Measurements from ENCODE around the gene RPL13. TPM values are rescaled to one million over a fixed set of nuclear protein-coding genes. Genes with fewer than 3 reads are reported as not detected.
A peak's percentile ranks its signal among the peaks of the same experiment; 100 is the strongest.

Gene RPL13
- total and polyA plus RNA-seq, 9 of the 15 experiments (the other 6 are each of a cell fraction or from before 2014, with no cell fraction given), result 227 to 6,042 (median 1,633) TPM

DNA sequence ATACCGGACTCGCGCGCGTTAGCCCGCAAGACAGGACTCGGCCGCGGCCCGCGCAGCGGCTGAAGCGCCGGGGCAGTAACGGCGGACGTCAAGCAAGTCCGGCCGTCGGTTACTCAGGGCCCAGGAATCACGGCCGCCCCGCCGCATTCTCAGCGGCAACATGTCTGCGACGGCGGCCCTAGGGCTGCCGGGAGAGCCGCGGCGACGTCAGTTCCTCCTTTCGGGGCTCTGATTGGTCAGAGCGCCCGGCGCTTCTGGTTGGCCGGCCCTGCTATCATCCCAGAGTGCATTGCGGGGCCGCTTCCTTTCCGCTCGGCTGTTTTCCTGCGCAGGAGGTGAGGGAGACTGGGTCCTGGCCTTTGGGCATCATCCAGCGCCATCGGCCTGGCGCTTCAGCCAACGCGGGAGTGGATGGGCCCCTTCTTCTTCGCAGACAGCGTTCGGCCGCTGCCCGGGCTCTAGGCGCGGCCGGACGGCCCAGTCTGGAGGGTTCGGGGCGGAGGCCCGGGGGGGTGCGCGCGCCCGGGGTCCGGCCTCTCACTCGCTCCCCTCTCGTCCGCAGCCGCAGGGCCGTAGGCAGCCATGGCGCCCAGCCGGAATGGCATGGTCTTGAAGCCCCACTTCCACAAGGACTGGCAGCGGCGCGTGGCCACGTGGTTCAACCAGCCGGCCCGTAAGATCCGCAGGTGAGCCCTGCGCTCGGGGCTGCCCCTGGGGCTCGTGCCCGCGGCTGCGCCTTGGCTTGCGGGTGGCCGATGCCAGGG lies at the start of gene RPL13 (continued):
- TF ChIP-seq, protein P1, sequence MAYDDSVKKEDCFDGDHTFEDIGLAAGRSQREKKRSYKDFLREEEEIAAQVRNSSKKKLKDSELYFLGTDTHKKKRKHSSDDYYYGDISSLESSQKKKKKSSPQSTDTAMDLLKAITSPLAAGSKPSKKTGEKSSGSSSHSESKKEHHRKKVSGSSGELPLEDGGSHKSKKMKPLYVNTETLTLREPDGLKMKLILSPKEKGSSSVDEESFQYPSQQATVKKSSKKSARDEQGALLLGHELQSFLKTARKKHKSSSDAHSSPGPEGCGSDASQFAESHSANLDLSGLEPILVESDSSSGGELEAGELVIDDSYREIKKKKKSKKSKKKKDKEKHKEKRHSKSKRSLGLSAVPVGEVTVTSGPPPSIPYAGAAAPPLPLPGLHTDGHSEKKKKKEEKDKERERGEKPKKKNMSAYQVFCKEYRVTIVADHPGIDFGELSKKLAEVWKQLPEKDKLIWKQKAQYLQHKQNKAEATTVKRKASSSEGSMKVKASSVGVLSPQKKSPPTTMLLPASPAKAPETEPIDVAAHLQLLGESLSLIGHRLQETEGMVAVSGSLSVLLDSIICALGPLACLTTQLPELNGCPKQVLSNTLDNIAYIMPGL (CRISPR knock-in tag; IDR thresholded peaks at IDR 0.05), result 0 out of 2 replicates have a peak, but pooled peaks have one; percentile 45
- TF ChIP-seq ELF1 (tag; IDR thresholded peaks at IDR 0.05), result peak; percentile 70
- 0 out of 2 replicates have a peak, but pooled peaks have one; percentile 1 for TF ChIP-seq NFIX (CRISPR knock-in tag; IDR thresholded peaks at IDR 0.05; ENCODE audit: low read depth)
- TF ChIP-seq, protein P2, sequence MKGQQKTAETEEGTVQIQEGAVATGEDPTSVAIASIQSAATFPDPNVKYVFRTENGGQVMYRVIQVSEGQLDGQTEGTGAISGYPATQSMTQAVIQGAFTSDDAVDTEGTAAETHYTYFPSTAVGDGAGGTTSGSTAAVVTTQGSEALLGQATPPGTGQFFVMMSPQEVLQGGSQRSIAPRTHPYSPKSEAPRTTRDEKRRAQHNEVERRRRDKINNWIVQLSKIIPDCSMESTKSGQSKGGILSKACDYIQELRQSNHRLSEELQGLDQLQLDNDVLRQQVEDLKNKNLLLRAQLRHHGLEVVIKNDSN (CRISPR knock-in tag; IDR thresholded peaks at IDR 0.05), result peak; percentile 65
- TF ChIP-seq ZNF263 (CRISPR knock-in tag; IDR thresholded peaks at IDR 0.05; ENCODE audit: borderline replicate concordance), result no peak
- TF ChIP-seq HDGF (IDR thresholded peaks at IDR 0.05), result no peak
- TF ChIP-seq MEF2D (tag; conservative IDR thresholded peaks at IDR 0.05; ENCODE audit: low read depth), result no peak
- TF ChIP-seq SMARCE1 (IDR thresholded peaks at IDR 0.05), result 0 out of 2 replicates have a peak, but pooled peaks have one; percentile 10
- TF ChIP-seq, protein P3, sequence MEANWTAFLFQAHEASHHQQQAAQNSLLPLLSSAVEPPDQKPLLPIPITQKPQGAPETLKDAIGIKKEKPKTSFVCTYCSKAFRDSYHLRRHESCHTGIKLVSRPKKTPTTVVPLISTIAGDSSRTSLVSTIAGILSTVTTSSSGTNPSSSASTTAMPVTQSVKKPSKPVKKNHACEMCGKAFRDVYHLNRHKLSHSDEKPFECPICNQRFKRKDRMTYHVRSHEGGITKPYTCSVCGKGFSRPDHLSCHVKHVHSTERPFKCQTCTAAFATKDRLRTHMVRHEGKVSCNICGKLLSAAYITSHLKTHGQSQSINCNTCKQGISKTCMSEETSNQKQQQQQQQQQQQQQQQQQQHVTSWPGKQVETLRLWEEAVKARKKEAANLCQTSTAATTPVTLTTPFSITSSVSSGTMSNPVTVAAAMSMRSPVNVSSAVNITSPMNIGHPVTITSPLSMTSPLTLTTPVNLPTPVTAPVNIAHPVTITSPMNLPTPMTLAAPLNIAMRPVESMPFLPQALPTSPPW (CRISPR knock-in tag; IDR thresholded peaks at IDR 0.05), result peak; percentile 84
- TF ChIP-seq, protein P4, sequence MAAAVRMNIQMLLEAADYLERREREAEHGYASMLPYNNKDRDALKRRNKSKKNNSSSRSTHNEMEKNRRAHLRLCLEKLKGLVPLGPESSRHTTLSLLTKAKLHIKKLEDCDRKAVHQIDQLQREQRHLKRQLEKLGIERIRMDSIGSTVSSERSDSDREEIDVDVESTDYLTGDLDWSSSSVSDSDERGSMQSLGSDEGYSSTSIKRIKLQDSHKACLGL (CRISPR knock-in tag; IDR thresholded peaks at IDR 0.05; ENCODE audit: borderline replicate concordance, poor library complexity, severe bottlenecking), result peak; percentile 2
- TF ChIP-seq, protein P5, sequence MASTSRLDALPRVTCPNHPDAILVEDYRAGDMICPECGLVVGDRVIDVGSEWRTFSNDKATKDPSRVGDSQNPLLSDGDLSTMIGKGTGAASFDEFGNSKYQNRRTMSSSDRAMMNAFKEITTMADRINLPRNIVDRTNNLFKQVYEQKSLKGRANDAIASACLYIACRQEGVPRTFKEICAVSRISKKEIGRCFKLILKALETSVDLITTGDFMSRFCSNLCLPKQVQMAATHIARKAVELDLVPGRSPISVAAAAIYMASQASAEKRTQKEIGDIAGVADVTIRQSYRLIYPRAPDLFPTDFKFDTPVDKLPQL (IDR thresholded peaks at IDR 0.05; ENCODE audit: extremely low read depth, insufficient read length), result peak; percentile 81
- peak; percentile 92 for TF ChIP-seq FOXP1 (CRISPR knock-in tag; IDR thresholded peaks at IDR 0.05)
- peak in 1 of 2 experiments; percentile 22; a peak in 1 of 4 replicates for TF ChIP-seq SRF (CRISPR knock-in tag; IDR thresholded peaks at IDR 0.05)
- 0 out of 2 replicates have a peak, but pooled peaks have one; percentile 25 for TF ChIP-seq ZNF644 (tag; IDR thresholded peaks at IDR 0.05; ENCODE audit: low read depth)
- peak; percentile 77 for TF ChIP-seq SAP30 (IDR thresholded peaks at IDR 0.05; ENCODE audit: borderline replicate concordance, insufficient read depth, low read depth, low read length, poor library complexity, severe bottlenecking)
- peak; percentile 79 for TF ChIP-seq C11orf30 (IDR thresholded peaks at IDR 0.05; ENCODE audit: low read depth)
- TF ChIP-seq, protein P6, sequence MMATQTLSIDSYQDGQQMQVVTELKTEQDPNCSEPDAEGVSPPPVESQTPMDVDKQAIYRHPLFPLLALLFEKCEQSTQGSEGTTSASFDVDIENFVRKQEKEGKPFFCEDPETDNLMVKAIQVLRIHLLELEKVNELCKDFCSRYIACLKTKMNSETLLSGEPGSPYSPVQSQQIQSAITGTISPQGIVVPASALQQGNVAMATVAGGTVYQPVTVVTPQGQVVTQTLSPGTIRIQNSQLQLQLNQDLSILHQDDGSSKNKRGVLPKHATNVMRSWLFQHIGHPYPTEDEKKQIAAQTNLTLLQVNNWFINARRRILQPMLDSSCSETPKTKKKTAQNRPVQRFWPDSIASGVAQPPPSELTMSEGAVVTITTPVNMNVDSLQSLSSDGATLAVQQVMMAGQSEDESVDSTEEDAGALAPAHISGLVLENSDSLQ (IDR thresholded peaks at IDR 0.05), result peak; percentile 51
- TF ChIP-seq TAF9B (IDR thresholded peaks at IDR 0.05; ENCODE audit: partially characterized antibody), result peak; percentile 99
